CD14-positive monocyte (primary cell): ENCODE measurements around the gene FGFRL1. TPM values are rescaled to one million over a fixed set of nuclear protein-coding genes. Genes with fewer than 3 reads are reported as not detected.

Experiments used
- DNase-seq, 3 donors: peaks; one replicate each; pipeline ENCODE4 v3.0.0-alpha.2; 2011 to 2022
- H2AFZ ChIP-seq: 2 replicates; pipeline ENCODE4 v1.6.0; 2012; ENCODE audit warnings: mild to moderate bottlenecking, low read depth, low read length, inconsistent platforms; ENCODE audit not compliant: insufficient read depth, poor library complexity, severe bottlenecking
- H3K27ac ChIP-seq, 2 donors: 1 replicate in 1 of 2; 2 replicates in 1 of 2; pipeline ENCODE4 v1.5.1; 2012 to 2013; ENCODE audit warnings: low read length in 2 of 2, control low read depth in 1 of 2, inconsistent platforms in 1 of 2, low read depth in 1 of 2, mild to moderate bottlenecking in 1 of 2
- H3K27me3 ChIP-seq, 2 donors: one replicate each; pipeline versions ENCODE4 v1.6.0 to v1.6.1; 2011 to 2013; ENCODE audit warnings: low read length in 2 of 2; ENCODE audit not compliant: control insufficient read depth in 2 of 2, insufficient read depth in 2 of 2
- H3K36me3 ChIP-seq, 2 donors: replicated peaks in 1 of 2; 1 replicate in 1 of 2; 2 replicates in 1 of 2; pipeline versions ENCODE4 v1.5.1 to v1.6.1; 2012 to 2013; ENCODE audit warnings: low read length in 2 of 2, control low read depth in 1 of 2, inconsistent platforms in 1 of 2, mild to moderate bottlenecking in 1 of 2; ENCODE audit not compliant: insufficient read depth in 2 of 2, control insufficient read depth in 1 of 2
- H3K4me1 ChIP-seq, 2 donors: 1 replicate in 1 of 2; 2 replicates in 1 of 2; pipeline versions ENCODE4 v1.5.1 to v1.6.1; 2012 to 2013; ENCODE audit warnings: low read length in 2 of 2, control low read depth in 1 of 2, inconsistent platforms in 1 of 2, mild to moderate bottlenecking in 1 of 2, moderate library complexity in 1 of 2; ENCODE audit not compliant: insufficient read depth in 2 of 2, control insufficient read depth in 1 of 2
- H3K4me2 ChIP-seq: replicated peaks from 2 replicates; pipeline ENCODE3; 2012; ENCODE audit warnings: low read length, moderate library complexity, mild to moderate bottlenecking; ENCODE audit not compliant: poor library complexity, severe bottlenecking; ENCODE audit errors: extremely low read depth
- H3K4me3 ChIP-seq, 3 experiments: fragments of 200-600 bp in 1 of 3; sonication (generic) in 1 of 3; replicated peaks in 1 of 3; 1 replicate in 2 of 3; 2 replicates in 1 of 3; pipeline ENCODE4 v1.5.1; 2011 to 2013; ENCODE audit warnings: low read length in 3 of 3, mild to moderate bottlenecking in 3 of 3, control low read depth in 2 of 3, low read depth in 2 of 3, inconsistent platforms in 1 of 3, moderate library complexity in 1 of 3
- H3K79me2 ChIP-seq: 2 replicates; pipeline ENCODE4 v1.6.0; 2012; ENCODE audit warnings: mild to moderate bottlenecking, control low read depth, inconsistent platforms, low read length, moderate library complexity; ENCODE audit not compliant: insufficient read depth
- H3K9ac ChIP-seq: 2 replicates; pipeline ENCODE4 v1.6.0; 2017; ENCODE audit warnings: low read length, mild to moderate bottlenecking; ENCODE audit not compliant: insufficient read depth, poor library complexity, severe bottlenecking
- H3K9me3 ChIP-seq, 2 donors: replicated peaks in 1 of 2; 1 replicate in 1 of 2; 2 replicates in 1 of 2; pipeline versions ENCODE4 v1.5.1 to v1.6.1; 2012 to 2013; ENCODE audit warnings: low read length in 2 of 2, control low read depth in 1 of 2; ENCODE audit not compliant: control insufficient read depth in 1 of 2, insufficient read depth in 1 of 2
- H4K20me1 ChIP-seq: 2 replicates; pipeline ENCODE4 v1.6.0; 2012; ENCODE audit warnings: mild to moderate bottlenecking, low read length, control low read depth, moderate library complexity; ENCODE audit not compliant: insufficient read depth
- H3K27ac Mint-ChIP-seq, 7 donors: one replicate each; pipeline ENCODE4 v1.8.0; 2020; ENCODE audit warnings: mild to moderate bottlenecking in 7 of 7, mixed read lengths in 7 of 7, moderate library complexity in 6 of 7, inconsistent platforms in 2 of 7
- H3K27me3 Mint-ChIP-seq, 3 donors: one replicate each; pipeline ENCODE4 v1.8.0; 2021 to 2022; ENCODE audit warnings: low read depth in 3 of 3, mild to moderate bottlenecking in 3 of 3, mixed read lengths in 3 of 3, moderate library complexity in 3 of 3, inconsistent platforms in 1 of 3
- H3K36me3 Mint-ChIP-seq, 2 donors: one replicate each; pipeline ENCODE4 v1.8.0; 2020; ENCODE audit warnings: mixed read lengths in 2 of 2, inconsistent platforms in 1 of 2, mild to moderate bottlenecking in 1 of 2
- H3K4me1 Mint-ChIP-seq: one replicate; pipeline ENCODE4 v1.8.0; 2020; ENCODE audit warnings: mild to moderate bottlenecking, mixed read lengths
- H3K4me3 Mint-ChIP-seq, 2 donors: one replicate each; pipeline ENCODE4 v1.8.0; 2020; ENCODE audit warnings: mild to moderate bottlenecking in 2 of 2, mixed read lengths in 2 of 2, moderate library complexity in 1 of 2
- H3K9me3 Mint-ChIP-seq, 7 donors: one replicate each; pipeline ENCODE4 v1.8.0; 2020 to 2022; ENCODE audit warnings: mixed read lengths in 7 of 7, mild to moderate bottlenecking in 6 of 7, moderate library complexity in 6 of 7, inconsistent platforms in 2 of 7
- WGBS: methylation state at CpG from one replicate; pipeline ENCODE4 v1.1.5; 2013; ENCODE audit warnings: missing lambda C conversion rate; ENCODE audit not compliant: insufficient coverage; 5-methylcytosine and 5-hydroxymethylcytosine counted together
- intact Hi-C, 2 donors: fragments of 100-400 bp; cut with micrococcal nuclease; formaldehyde crosslinking; loops; one replicate each; pipeline versions ENCODE4 v1.15.0 to v1.15.1; 2023
- polyA plus RNA-seq, 3 donors: library from polyadenylated mRNA; depleted of rRNA in 1 of 3; unstranded in 2 of 3; stranded (reverse) in 1 of 3; fragments of 300-500 nt in 2 of 3; fragments of >200 nt in 1 of 3; fragmentation: Illumina TruSeq in 2 of 3; gene quantifications; 1 replicate in 2 of 3; 2 replicates in 1 of 3; pipeline ENCODE4 v1.2.3, GENCODE V29; 2012 to 2021
- TF ChIP-seq, protein P1 (sequence below): fragments of 200-600 bp; IDR thresholded peaks from one replicate; pipeline ENCODE4 v1.8.0; 2022; ENCODE audit warnings: antibody characterized with exemption, mild to moderate bottlenecking

FGFRL1 gene
- polyA plus RNA-seq, 3 donors: 0.17 to 77.7 (median 0.28) TPM

DNA sequence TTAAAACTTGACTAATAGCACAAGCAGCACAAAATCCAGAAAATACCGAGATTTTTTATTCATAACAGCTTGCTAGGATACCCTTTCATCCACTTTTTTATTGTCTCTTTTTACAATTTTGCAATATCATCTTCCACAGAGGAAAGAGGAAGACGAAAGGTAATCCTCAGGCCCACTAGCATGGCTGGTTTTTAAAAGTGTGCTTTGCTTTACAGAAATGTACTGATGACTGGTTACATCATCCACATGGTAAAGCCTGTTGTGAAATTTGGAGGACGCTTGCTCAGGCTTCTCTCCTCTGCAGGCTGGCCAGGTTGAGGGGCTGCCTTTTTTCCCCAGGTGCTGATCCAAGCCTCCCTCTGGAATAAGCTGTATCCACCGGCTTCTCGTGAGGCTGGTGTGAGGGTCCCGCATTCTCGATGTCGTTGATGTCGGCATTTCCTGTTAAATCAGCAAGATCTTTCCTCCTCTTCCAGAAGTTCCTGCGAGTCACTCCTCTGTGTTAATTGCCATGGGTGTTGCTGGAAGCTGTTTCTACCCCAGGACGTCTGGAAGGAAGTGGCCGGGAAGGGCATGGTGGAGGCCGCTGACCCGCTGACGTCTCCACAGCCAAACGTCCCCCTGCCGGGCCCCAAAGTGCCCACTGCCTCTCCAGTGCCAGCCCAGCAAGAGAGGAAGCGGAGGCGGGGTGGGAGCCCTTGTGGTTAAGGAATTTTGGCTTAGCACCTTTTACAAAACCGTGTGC lies 32.3 kb upstream of the FGFRL1 start:
- peak overlapping the region; percentile 69 to 75 for H3K27ac ChIP-seq
- Mint-ChIP-seq H3K27ac (peak overlapping the region; percentile 72 to 92 (median 90)), H3K36me3 (no peaks in the 10 kb centered on the region), H3K4me1 (peaks cover 18% of the 10 kb centered on the region), H3K4me3 (peak overlapping the region; percentile 53 to 73), H3K9me3 (peaks cover 0 to 7% (median 4%) of the 10 kb centered on the region in 7 donors), H3K27me3 (peaks cover 2 to 14% (median 3%) of the 10 kb centered on the region in 3 donors)
- H3K79me2 ChIP-seq: no peaks in the 10 kb centered on the region
- no peaks in the 10 kb centered on the region for H4K20me1 ChIP-seq
- 9% methylated on average over 15 of the region's 20 CpGs for WGBS
- H3K9me3 ChIP-seq: no peaks in the 10 kb centered on the region
- TF ChIP-seq, protein P1, sequence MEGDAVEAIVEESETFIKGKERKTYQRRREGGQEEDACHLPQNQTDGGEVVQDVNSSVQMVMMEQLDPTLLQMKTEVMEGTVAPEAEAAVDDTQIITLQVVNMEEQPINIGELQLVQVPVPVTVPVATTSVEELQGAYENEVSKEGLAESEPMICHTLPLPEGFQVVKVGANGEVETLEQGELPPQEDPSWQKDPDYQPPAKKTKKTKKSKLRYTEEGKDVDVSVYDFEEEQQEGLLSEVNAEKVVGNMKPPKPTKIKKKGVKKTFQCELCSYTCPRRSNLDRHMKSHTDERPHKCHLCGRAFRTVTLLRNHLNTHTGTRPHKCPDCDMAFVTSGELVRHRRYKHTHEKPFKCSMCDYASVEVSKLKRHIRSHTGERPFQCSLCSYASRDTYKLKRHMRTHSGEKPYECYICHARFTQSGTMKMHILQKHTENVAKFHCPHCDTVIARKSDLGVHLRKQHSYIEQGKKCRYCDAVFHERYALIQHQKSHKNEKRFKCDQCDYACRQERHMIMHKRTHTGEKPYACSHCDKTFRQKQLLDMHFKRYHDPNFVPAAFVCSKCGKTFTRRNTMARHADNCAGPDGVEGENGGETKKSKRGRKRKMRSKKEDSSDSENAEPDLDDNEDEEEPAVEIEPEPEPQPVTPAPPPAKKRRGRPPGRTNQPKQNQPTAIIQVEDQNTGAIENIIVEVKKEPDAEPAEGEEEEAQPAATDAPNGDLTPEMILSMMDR: no peak
- peak; percentile 72 to 90 (median 87) for DNase-seq
- H2AFZ ChIP-seq: peak overlapping the region; percentile 66
- no peaks in the 10 kb centered on the region for H3K36me3 ChIP-seq
- H3K4me2 ChIP-seq: peak overlapping the region; percentile 70
- no peaks in the 10 kb centered on the region for H3K27me3 ChIP-seq
- peak overlapping the region; percentile 31 for H3K9ac ChIP-seq
- H3K4me3 ChIP-seq: peak overlapping the region in 1 of 3 experiments; percentile 59
- intact Hi-C loops: loop anchor here in 1 of 2 donors (10.0 kb wide), 1 partner anchor 194 kb away; no protein-coding TSS in a partner anchor
- peaks cover 28% of the 10 kb centered on the region in 2 donors for H3K4me1 ChIP-seq

DNA sequence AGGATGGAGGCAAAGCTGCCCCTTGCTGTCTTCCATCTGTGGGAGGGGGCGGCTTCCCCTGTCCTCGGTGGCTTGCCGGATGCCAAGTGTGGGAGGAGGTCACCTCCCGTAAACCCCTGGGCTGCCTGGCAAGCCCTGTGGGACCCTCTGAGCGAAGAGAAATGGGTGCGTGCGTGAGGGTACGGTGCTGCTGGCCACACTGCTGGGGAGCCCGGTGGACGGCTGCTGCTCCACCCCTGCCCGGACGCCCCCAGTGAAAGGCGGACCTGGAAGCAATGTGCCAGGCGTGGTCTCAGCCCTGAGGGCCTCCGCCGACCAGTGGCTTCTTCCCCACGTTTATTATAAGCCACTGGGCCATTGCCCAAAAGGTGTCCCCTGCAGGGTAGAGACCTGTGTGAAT lies 29.1 kb upstream of the FGFRL1 start:
- H2AFZ ChIP-seq: no peak overlapping the region
- Mint-ChIP-seq H3K27me3 (peaks cover 1 to 2% (median 2%) of the 10 kb centered on the region in 3 donors), H3K4me3 (no peak overlapping the region), H3K27ac (no peak overlapping the region), H3K36me3 (no peaks in the 10 kb centered on the region), H3K4me1 (peaks cover 33% of the 10 kb centered on the region), H3K9me3 (peaks cover 0 to 1% (median 0%) of the 10 kb centered on the region in 7 donors)
- H3K4me2 ChIP-seq: no peak overlapping the region
- no peak overlapping the region for H3K9ac ChIP-seq
- no peak for DNase-seq
- intact Hi-C loops: no loop called here
- no peaks in the 10 kb centered on the region for H3K27me3 ChIP-seq
- no peaks in the 10 kb centered on the region for H3K79me2 ChIP-seq
- TF ChIP-seq, protein P1: no peak
- 93% methylated on average over 17 of the region's 17 CpGs for WGBS
- H4K20me1 ChIP-seq: no peaks in the 10 kb centered on the region
- H3K9me3 ChIP-seq: no peaks in the 10 kb centered on the region
- H3K36me3 ChIP-seq: no peaks in the 10 kb centered on the region
- H3K27ac ChIP-seq: no peak overlapping the region
- H3K4me3 ChIP-seq: no peak overlapping the region
- H3K4me1 ChIP-seq: peaks cover 44 to 50% of the 10 kb centered on the region in 2 donors
